NCI-H510A (cell line): Measurements from ENCODE around the gene MARCHF2.

Experiments used
- DNase-seq: peaks from one replicate; lab custom pipeline; 2025; lab: John Stamatoyannopoulos, UW

MARCHF2 gene

DNA sequence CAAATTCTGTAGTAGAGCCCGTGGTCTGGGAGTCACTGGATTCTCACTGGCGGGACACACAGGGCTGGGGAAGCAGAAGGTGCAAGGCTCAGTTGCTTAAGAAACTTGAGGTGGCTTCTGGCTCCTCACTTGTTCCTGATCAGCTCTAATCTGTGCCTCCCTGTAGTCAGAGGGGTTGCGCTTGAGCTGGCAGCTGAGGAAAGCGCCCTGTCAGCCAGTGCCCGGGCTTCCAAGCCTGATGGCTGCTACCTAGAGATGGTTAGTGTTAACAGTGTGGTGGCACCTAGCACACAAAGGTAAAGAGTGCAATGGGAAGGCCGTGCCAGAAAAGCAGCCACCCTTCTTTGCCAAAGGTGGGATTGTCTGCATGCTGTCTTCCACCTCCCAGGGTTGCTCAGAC, 40.5 kb downstream of the MARCHF2 start:
- DNase-seq: no peak

DNA sequence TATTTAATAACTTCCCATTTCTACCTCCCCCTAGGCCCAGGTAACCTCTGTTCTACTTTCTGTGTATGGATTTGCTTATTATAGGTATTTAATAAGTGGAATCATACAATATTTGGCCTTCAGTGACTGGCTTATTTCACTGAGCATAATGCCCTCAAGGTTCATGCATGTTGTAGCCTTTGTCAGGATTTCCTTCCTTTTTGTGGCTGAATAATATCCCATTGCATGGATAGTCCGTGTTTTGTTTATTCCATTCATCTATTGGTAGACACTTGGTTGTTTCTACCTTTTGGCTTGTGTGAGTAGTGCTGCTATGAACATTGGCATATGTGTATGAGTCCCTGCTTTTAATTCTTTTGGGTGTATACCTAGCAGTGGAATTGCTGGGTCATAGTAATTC, 41.1 kb downstream of the MARCHF2 start:
- DNase-seq: no peak

DNA sequence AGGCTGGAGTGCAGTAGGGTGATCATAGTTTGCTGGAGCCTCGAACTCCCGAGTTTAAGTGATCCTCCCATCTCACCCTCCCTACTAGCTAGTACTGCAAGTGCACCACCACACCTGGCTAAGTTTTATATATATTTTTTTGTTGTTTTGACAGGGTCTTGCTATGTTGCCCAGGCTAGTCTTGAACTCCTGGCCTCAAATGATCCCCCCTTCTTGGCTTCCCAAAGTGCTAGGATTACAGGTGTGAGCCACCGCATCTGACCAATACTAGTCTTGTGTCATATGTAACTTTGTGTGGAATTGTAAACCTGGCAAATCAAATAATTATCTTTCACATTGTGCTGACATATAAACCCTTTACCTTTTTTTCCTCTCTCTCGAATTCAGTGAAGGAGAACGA, 41.9 kb downstream of the MARCHF2 start:
- DNase-seq: no peak

DNA sequence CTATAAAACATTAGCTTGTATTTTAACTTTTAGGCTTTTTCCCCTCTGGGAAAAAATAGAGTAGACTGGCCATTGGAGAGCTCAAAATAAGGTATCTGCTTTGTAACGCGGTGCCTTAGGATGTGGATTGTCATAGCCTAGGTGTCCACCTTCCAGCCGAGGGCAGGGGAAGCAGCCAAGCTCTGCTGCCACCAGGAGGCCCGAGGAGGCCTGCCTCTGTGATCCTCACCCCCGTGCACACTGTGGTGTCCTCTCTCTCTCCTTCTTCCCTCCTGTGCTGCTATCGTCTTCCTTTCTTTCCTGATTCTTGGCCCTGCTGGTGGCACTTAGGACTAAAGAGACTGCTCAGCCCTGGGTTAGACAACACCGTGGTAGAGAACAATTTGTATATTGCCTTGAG, 43.0 kb downstream of the MARCHF2 start:
- DNase-seq: no peak

DNA sequence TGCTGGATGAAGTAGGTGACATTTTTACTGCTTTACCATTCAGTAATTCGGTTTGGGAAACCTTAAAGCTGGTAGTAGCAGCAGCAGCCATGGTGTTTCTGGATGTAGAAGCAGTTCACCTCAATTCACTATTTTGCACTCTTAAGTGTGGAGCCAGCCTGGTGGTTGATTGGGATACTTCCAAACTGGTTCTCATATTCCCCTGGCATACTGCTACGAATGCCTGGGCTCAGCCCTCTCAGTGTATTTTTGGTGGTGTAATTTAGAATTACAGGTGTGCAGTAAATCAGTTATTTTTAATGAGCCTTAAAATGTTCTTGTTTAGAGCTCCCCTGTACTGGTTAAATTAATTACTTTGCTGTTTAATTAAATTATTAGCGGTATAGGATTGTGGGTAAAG, 44.1 kb downstream of the MARCHF2 start:
- DNase-seq: no peak

DNA sequence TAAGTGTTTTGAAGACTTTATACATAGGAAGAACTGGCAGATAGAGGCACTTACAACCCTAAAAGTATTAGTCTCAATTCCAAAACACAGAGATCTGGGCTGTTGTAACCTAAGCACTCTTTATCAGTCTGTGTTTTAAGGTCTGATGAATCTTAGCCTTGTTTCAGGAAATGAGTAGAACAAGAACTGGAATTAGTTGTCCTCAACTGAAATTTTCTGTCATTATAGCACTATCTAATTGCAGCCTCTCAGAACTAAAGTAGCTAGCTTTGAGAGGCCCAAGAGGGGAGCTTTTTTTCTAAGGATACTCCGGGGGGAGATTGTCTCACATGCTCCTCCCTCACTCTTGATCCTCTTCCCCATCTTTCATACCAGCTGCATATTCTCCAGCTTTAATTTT, 44.7 kb downstream of the MARCHF2 start:
- no peak for DNase-seq

DNA sequence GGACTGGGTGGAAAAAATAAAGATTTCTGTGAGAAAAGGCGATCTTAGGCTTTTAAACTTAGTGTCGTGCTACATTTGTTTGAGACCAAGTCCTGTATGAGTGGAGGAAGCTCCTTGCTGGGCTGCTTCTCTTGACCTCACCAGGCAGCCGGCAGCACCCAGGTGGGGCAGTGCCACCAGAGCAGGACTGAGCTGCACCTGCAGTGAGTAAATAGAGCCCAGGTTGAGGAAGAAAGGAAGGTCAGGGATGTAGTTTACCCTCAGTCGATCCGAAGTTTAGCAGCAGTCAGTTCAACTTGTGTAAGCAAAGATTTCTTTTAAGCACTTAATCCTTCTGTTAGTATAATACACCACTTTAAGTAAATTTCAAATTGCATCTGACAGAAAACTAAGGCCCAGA, 45.3 kb downstream of the MARCHF2 start:
- DNase-seq: no peak

DNA sequence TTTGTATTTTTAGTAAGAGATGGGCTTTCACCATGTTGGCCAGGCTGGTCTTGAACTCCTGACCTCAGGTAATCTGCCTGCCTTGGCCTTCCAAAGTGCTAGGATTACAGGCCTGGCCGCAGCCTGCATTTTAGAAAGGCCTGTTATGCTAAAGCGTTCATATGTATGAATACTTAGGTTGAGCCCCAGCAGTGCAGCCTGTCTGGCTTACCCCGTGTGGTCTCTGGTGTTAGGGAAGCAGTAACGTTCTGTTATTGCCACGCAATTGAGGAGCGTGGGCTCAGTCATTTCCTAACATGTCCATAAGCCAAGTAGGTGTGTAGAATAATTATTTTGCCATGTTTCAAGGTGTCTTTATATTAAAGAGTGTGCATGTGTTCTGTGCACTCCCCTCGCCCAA, 46.0 kb downstream of the MARCHF2 start:
- no peak for DNase-seq

DNA sequence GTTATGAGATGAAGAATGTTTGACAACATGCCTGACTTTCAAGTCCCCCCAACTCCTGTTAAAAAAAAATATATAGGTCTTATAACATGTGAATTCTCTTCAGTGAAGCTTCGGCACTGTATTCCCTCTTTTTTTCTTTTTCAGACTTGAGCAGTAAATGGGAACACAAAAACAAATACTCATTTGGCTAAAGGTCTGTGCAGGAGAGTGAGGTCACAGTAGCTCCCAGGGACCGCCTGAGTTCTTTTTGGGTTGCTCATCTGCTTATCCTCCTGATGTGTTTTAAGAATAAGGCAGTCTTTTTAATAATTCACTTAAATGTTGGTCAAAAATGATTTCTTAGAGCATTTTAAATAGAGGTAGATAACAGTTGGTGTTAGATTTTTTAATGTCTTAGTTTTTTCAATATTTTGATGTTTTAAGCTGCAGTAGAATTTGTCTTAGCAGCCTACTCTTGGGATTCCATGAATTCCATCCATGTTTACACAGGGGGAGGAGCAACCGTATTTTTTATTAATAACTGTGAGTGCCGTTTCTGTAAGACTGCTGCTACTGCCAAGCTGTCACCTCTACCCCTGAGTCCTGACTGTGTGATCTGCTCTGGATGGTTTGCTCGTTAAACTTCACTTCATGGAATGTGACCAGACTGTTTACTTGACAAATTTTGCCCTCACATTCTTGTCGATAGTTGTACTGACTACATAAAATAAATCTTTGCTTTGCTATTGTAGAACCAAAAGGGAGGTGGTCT, 46.6 kb downstream of the MARCHF2 start:
- no peak for DNase-seq

DNA sequence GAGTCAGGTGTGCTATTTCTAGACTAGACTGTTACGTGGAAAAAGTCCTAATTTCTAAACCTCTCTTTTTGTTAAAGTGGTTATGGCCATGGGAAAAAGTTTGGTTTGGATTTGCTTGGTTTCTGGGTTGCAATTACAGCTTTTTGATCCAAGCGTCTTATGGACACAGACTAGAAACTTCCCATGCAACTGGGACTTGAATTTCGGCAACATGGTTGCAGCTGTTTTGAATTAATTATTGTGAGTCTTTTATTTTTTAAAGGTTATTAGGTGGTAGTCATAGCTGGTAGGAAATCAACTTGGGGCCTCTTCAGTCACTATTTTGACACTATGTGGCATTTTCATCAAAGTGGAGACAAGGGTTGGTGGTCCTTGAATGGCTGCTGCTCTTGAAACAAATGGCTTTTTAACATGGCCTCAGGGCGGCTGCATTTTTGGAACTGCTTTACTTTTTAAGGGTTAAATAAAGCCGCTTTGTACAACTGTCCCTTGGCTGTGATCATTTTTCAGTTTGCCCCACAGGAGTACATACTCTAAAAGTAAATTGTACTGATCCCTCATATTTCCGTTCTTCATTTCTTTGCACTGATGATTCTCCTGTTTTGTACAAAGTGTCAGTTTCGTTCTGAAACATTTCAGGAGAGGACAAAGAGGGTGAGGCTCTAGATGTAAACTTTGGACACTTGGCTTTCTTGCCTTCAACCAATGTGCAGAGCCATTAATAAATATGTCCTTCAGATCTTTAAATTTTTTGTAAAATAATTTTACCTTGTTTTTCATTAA, 47.6 kb downstream of the MARCHF2 start:
- no peak for DNase-seq

DNA sequence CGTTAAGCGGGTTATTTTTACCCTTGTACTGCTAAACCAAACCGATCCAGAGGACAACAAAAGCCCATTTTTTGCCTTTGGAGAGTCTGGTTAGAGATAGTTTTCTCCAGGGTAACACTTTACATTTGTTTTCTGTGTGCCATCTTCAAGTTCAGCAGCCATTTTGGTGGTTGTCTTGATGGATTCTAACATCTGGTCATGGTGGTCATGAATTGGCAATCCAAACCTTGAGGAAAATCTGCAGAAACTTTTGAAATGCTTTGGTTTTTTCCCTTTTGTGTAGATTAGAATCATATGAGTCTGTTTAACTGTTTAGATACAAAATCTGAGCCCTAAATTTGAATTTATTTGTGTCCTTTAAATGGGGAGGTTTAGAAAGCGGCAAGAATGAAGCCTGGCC, 48.3 kb downstream of the MARCHF2 start:
- DNase-seq: no peak

DNA sequence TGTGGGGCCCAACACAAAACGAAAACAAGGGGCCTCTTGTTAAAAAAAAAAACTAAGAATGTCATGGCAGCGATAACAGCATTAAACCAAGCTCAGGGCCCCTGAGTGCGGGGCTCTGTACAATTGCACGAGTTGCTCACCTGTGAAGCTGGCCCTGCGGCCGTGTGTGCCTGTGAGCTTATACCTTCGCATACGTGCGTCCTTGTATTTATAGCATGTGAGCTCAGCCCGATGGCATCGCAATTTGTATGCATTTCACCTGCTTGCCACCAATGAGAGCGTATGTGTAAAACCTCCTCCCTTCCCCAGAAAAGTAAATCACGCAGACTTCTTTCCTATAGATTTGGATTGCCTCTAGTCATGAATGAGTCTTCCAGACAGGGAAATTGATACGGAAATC, 48.8 kb downstream of the MARCHF2 start:
- DNase-seq: no peak

DNA sequence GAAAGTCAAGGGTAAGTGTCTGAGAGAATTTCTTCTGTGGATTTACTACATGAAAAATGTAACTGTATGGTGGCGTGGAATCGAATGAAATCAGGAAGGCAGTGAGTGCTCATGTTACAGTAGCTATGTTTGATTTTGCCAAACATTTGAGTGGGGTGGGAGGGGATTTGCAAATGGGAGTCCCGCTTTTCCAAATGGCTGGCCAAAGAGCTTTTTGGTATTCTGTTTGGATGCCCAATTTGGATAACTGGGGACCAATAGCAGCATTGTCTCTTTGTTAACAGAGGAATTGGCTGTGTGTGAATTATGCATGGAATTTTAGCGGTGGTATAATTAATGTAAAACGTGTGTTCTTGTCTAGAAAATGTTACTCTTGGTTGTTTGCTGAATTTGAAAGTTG, 49.5 kb downstream of the MARCHF2 start:
- DNase-seq: no peak

DNA sequence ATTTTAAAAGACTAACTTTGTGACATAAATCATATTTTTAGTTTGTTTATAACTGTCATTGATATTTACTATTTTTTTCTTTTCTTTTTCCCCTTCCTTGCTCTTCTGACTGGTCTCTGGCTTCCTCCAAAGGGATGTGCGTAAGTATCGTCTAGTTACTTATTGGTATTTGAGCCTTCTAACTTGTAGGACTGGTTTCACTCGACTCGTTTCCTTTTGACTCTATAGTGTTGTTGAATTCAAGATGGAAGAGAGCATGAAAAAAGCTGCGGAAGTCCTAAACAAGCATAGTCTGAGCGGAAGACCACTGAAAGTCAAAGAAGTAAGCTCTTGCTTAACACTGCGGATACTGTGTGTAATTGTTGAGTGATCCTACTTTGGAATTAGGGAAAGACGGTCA, 50.3 kb downstream of the MARCHF2 start:
- no peak for DNase-seq

DNA sequence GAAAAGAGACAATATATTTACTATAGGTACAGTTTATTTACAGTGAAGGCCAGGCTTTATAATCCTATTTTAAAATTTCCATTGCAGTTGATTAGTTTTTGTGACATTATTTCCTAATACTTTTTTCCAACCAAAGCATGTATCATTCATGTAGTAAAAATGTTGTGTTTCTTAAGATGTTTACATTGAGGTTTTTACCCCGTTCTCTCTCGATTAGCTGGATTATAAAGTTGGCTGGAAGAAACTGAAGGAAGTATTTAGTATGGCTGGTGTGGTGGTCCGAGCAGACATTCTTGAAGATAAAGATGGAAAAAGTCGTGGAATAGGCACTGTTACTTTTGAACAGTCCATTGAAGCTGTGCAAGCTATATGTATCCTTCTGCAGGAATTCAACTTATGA, 52.9 kb downstream of the MARCHF2 start:
- DNase-seq: no peak

DNA sequence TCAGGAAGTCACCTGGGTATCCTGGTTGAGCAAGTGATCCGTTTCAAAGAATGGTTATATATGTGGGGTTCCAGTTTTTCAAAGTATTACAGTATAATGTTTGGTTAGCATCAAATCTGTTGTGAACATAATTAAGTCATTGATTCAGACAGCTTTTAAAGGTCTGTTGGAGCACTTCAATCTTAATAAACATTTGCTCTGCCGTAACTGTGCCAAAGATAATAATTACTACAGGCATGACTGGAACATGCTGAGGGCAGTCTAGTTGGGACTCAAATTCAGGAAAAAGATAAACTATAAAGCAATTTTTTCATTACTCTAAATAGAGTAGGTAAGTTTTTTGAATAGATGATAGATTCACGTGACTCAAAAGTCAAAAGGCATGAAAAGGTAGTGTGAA, 55.0 kb downstream of the MARCHF2 start:
- no peak for DNase-seq

DNA sequence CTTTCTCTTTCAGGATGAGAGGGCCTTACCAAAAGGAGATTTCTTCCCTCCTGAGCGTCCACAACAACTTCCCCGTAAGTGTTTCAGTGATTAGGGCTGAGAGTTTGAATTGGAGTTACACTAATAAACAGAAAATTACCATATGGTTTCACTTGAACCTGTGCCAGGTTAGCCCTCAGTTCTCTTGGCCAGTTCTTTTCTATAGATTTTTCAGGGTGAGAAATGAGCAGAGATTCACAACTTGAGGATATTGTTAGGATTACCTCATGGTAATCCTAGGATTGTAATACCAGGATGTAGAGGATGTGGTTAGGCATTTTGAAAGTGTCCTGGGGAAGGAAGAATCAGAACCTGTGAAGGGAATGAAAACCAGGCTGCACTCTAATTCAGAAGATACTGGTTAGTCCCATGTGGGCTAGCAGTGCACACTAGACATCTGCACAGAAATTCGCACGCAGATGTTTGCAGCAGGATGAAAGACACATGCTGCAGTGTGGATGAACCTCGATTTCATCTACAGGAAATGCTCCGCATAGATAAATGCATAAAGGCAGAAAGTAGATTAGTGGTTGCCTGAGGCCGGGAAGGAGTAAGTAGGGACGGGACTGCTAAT, 55.8 kb downstream of the MARCHF2 start:
- no peak for DNase-seq

DNA sequence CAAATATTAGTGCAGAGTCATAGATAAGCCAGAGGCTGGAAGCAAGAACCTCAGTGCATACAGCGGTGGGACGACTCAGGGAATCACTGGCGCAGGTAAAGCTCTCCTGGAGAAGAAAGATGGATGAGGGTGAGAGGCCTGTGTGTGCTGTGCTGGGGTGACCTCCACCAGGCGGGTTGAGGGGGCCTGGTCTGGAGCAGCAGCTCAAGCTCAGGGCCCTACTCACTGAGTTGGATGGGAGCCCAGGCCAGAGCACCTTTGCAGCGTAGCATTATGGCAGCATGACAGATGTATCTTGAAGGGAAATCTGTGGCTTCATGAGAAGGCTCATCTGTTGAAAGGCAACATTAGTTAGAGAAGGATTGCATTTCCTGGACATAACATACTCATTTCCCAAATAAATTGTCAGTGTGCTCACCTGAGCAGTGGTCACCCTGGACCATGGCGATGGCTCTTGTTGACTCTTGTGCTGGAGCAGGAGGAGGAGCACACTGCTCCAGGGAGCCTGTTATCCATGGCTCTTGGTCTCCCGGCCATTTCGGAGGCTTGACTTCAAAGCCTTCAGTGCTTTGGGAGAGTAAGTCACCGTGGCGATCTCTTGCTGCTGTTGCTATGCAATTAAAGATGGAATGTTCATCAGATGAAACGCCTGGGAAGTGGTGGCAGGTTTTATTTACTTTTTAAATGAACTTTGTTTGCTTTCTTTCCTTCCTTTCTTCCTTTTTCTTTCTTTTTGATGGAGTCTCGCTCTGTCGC, 56.7 kb downstream of the MARCHF2 start:
- DNase-seq: no peak

DNA sequence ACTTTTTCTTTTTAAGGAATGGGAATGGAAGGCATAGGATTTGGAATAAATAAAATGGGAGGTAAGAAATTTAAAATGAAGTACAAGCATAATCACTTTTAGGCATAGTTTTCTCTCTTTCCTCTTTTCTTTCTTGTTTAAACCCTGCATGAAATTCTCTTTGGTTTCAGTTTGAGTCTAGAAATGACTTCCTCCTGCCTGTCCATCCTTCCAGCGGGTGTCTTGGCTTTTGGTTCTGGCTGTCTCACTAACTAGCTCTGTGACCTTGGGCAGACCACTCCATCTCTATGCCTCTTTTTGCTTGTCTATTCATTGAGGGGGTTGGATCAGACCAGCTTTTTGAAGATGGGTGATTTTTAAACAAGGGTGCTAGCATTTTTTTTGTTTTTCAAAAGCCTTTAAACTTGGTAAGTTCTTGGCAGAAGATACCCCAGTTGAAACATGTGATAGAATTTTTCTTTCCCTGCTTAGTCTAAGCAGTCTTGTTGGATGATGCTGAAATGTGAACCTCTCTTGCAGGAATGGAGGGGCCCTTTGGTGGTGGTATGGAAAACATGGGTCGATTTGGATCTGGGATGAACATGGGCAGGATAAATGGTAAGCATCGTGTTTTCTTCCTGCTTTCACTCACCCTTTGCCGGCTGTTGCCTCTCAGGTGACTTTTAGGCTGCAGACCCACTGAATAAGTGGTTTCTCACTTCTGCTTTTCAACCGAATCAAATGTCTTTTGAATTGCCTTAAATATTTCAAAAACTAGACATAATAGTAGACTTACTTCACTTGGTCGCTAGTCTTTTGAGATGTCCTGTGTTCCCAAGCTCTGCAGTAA, 60.8 kb downstream of the MARCHF2 start:
- no peak for DNase-seq

DNA sequence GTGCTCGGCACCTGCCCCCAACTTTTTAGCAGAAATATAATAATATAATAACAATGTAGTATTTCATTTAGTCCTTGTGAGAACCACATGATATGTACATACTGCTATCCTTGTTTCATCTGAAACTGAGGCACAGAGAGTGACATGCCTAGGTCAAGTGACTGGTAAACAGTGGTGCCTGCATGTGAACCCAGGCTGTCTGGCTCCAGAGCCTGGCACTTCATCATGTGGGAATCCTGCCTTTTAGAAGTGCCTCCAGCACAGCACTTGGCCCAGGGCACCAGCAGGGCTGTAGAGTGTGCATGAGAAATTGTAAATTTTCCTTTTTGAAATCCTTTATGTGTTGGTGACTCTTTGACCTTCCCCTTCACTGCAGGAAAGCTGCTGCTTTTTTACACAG, 61.9 kb downstream of the MARCHF2 start:
- DNase-seq: no peak

DNA sequence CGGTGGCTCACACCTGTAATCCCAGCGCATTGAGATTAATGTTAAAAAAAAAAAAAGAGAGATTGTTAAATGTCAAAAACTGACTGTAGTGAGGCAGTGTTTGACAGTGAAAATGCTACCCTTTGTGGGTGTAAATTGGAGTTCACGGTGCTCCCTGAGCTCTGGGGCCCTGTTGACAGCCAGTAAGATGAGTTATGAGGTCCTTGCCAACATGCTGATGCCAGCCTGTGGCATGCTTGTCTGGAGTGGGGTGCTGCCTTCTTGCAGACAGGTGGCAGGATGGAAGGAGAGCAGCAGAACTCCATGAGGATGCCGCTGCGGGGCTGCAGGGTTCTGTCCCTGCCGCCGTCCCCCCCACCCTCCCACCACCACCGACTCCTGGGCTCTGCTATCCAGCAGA, 63.4 kb downstream of the MARCHF2 start:
- no peak for DNase-seq

DNA sequence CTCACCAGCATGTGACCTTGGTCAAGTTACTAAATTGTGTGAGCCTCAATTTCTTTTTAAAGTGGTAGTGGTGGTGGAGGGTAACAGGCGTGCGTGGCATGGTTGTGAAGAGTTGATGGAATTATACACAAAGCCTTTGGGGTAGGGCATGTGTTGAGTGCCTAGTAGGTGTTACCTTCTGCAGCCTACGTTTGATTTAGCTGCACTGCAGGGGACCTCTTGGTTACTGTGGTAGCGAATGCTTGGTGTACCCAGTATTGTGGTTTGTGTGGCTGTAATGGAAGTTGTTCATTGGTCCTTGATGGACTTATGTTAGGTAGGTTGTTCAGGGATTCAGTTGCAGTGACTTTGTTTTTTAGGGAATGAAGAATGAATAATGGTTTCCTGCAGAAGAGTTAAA, 64.8 kb downstream of the MARCHF2 start:
- no peak for DNase-seq
